ENCODE results near the gene TPSB2.
"Not testable (repeated sequence)": the region's sequence is repeated elsewhere in the genome, so short reads cannot be mapped to it uniquely, and the experiment has no call there.

TPSB2 gene

DNA sequence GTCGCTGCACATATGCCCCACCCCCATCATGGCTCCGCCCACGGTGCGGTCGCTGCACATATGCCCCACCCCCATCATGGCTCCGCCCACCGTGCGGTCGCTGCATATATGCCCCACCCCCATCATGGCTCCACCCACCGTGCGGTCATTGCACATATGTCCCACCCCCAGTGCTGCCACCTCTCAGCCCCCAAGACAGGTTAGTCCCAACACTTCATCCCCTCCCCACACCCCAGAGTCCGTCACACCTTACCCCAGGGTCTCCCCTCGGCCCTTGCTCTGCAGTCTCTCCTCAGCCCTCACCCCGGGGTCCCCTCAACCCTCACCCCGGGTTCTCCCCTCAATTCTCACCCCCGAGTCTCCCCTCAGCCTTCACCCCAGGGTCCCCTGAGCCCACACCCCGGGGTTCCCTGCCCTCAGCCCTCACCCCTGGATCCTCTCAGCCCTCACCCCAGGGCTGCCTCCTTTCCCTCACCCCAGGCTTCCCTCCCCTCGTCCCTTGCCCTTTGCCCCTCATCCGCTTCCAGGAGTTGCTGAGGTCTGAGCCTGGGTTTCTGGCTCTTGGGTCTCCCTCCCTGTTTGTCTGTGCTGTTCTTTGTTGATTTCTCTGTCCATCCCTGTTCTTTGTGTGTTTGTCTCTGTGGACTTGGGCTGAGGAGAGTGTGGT lies 30.5 kb downstream of the TPSB2 start:
- no peak for DNase-seq (ENCODE audit: low read depth)

DNA sequence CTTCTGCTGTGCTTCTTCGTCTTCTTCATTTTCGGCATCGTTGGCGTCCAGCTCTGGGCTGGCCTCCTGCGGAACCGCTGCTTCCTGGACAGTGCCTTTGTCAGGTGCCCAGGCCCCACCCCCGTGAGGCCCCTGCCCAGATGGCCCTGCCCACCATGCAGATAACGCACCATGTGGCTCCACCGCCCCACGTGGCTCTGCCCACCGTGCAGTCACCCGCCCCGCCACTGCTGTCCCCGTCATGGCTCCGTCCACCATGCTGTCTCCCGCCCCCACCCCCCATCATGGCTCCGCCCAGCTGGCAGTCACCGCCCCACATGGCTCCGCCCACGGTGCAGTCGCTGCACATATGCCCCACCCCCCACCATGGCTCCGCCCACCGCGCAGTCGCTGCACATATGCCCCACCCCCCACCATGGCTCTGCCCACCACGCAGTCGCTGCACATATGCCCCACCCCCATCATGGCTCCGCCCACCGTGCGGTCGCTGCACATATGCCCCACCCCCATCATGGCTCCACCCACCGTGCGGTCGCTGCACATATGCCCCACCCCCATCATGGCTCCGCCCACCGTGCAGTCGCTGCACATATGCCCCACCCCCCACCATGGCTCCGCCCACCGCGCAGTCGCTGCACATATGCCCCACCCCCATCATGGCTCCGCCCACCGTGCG lies 31.2 kb downstream of the TPSB2 start:
- not testable (repeated sequence) for DNase-seq (ENCODE audit: low read depth)

DNA sequence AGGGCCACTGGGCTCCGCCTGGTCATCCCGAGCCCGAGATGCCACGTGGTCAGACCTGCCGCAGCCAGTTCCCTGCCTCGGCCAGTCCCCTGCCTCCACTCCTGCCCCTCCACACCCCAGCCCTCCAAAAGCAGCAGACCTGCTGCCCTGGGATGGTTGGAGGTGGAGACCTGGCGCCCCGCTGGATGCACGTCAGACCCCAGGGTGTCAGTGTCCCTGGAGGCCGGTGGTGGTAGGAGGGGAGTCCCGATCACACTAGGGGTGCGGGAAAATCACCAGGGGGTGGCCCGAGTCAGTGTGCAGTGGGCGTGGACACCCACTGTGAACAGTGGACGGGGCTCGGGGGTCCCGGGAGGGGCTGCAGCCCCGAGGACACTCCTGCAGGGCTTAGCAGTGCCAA lies 31.8 kb downstream of the TPSB2 start:
- no peak for DNase-seq (ENCODE audit: low read depth)

GRCh38 chr16:1197237-1197866 lies 32.6 kb downstream of the TPSB2 start:
- DNase-seq (ENCODE audit: low read depth), result no peak

GRCh38 chr16:1196494-1196893 lies 33.5 kb downstream of the TPSB2 start:
- DNase-seq (ENCODE audit: low read depth), result no peak

DNA sequence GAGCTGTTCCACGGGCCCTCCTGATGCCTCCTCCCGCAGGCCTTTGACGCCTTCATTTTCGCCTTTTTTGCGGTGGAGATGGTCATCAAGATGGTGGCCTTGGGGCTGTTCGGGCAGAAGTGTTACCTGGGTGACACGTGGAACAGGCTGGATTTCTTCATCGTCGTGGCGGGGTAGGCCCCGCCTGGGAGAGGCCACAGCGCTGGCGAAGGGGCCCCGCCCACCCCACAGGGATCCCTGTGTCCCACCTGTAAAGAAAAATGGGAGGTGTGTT lies 34.7 kb downstream of the TPSB2 start:
- no peak for DNase-seq (ENCODE audit: low read depth)

GRCh38 chr16:1194665-1195392 lies 35.2 kb downstream of the TPSB2 start:
- DNase-seq (ENCODE audit: low read depth), result no peak

DNA sequence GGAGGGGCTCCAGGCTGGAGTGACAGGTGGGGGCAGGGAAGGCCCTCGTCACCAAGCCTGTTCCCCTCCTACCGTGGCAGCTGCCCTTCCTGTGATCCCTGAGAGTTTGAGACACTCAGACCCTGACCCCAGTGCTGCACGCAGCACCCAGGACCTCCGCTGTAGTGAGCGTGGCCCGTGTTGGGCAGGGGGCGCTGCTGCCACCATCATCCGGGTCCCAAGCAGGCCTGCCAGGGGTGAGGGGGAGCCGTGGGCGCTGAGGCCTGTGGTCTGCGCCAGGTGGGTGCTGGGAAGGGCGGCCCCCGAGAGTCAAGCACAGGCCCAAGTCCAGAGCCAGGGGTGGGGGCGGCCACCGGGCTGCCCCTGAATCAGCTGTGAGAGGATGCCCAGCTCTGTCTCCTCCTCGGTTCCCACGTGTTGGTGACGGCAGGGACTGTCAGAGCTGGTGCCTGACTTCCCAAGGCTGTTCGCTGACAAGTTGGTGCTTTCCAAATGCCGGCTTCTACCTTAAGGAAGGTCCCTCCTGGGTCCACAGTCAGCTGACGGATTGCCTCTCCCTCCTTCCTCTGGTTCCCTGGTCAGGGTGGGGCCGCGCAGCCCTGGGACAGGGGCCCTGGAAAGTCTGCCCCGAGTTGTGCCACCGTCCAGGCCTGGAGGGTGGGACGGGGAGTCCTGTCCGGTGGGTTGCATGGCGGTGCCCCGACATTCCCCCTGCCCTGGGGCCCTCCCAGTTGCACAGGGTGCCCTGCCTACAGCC lies 36.0 kb downstream of the TPSB2 start:
- no peak for DNase-seq (ENCODE audit: low read depth)

DNA sequence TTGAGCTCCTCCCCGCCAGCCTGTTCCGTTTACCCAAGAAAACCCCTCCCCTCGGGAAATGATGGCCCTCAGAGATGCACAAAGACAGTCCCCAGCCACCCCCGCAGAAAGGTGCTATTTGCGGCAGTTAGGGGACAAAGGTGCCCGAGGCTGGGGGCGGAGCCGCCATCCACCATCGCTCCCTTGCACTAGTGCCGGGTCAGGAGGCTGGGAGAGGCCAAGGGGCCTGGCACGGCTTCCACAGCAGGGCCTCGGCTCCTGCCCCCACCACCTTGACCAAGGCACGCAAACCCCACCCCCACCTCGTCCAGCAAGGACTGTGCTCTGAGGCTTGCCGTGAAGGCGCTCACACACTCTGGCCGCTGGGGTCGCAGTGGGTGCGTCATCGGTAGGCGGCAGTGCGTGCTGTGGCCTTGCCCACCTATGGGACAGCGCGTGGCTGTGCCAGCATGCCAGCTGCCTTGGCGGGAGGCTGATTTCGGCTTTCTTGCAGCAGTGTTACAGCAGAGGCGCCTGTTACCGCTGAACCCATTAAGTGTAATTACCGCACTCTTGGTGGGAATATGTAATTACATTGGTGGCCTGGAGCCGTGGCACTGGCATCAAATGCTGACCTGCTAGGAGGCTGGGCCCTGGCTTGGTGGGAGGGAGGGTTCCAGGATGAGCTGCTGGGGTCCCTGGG lies 36.7 kb downstream of the TPSB2 start:
- DNase-seq (ENCODE audit: low read depth), result no peak

GRCh38 chr16:1192384-1193073 lies 37.5 kb downstream of the TPSB2 start:
- DNase-seq (ENCODE audit: low read depth), result no peak

DNA sequence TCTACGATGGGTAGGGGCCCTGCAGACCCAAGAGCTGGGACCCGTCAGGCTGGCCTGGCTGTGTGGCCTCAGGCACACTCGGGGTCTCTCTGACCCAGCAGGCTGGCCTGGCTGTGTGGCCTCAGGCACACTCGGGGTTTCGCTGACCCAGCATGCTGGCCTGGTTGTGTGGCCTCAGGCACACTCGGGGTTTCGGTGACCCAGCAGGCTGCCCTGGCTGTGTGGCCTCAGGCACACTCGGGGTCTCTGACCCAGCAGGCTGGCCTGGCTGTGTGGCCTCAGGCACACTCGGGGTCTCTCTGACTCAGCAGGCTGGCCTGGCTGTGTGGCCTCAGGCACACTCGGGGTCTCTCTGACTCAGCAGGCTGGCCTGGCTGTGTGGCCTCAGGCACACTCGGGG lies 39.2 kb downstream of the TPSB2 start:
- not testable (repeated sequence) for DNase-seq (ENCODE audit: low read depth)

DNA sequence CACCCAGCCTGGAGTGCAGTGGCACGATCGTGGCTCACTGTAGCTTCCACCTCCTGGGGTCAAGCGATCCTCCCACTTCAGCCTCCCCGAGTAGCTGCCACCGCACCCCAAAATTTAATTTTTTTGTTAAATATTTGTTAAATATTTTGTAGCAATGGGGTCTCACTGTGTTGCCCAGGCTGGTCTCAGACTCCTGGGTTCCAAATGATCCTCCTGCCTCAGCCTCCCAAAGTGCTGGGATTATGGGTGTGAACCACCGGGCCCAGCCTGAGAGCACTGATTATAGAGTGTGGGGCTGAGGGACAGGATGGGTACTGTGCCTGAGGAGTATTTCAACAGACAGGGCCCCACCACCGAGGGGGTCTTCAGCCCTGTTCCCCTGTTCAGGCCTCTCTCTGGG lies 40.5 kb downstream of the TPSB2 start:
- no peak for DNase-seq (ENCODE audit: low read depth)

- DNase-seq (ENCODE audit: low read depth), result peak; percentile 25
These were observed 41.4 kb downstream of the TPSB2 start for GRCh38 chr16:1188432-1189189.

GRCh38 chr16:1185460-1186207 lies 44.4 kb downstream of the TPSB2 start:
- DNase-seq (ENCODE audit: low read depth), result not testable (repeated sequence)

DNA sequence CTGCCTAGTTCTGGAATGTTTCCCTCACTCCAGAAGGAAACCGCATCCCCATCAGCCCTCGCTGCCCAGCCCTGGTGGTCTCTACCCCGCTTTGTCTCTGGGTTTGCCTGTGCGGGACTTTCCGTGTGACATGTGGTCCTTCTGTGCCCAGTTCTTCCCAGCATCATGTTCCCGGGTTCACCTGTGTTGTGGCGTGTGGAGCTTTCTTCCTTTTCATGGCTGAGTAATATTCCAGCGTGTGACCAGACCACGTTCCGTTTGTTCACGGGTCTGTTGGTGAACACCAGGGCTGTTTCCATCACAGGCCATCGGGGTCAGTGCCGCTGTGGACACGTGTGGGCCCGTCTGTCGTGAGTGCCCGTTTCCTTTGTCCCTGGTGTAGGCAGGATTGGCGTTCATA lies 45.0 kb downstream of the TPSB2 start:
- no peak for DNase-seq (ENCODE audit: low read depth)

GRCh38 chr16:1184156-1184868 lies 45.7 kb downstream of the TPSB2 start:
- DNase-seq (ENCODE audit: low read depth), result no peak

DNA sequence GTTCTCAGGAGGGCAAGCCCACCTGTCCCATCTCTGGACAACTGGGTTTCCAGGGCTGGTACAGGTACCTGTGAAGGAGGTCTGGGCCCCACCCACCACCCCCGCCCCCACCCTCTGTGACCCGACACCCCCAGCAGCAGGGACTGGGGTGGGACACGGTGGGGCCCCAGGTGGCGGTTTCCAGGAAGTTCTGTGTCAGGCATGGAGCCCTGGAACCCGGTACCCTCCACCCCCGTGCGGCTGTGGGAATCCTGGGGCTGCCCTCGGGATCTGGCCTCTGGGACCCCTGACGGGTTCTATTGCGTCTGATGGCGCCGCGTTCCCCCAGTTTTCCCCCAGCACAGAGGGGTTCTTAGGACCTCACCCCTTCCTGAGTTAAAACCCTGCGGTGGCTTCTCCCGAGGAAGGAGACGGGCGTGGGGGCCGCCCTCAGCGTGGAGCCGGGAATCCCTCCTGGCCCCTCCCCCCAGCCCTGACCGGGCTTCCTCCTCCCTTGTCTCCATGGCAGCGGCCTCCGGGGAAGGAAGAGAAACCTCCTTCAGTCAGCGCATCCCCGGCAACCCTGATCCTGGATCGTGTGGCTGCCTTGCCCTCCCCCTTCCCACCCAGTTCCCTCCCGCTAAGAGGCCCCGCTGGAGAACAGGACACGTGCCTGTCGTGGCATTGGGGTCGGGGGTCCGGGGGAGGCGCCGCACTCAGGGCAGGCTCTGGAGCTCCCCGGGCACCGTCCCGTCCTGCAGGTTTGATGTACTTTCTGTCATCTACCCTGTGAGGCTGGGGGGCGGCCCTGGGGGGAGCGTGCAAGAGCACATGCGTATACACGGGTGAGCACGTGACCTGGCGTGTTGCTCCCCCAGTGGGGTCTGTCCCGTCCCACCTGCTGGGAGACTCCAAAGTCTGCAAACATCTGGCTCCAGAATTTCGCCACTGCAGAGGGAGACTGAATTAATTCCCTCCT lies 46.8 kb downstream of the TPSB2 start:
- no peak for DNase-seq (ENCODE audit: low read depth)

DNA sequence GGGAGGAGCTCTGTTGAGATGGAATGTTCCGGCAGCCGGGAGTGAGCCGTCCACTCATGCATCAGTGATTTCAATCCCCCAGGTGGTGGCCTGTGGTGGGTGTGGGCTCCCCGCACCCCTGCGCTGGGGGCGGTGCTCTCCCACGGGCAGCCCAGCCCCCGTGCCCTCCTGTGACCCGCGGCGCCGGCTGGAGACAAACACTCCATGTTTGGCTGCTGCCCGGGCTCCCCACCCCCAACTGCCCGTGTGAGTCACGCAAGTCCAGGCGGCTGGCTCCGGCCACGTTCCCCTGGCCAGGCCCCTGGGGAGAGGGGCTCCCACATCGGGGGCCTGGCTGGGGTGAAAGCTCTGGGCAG lies 47.7 kb downstream of the TPSB2 start:
- no peak for DNase-seq (ENCODE audit: low read depth)
